Tibial nerve (tissue), 4 donors: ENCODE data around the gene IL1RL2. TPM values are rescaled to one million over a fixed set of nuclear protein-coding genes. Genes with fewer than 3 reads are reported as not detected.

ENCODE experiments used
- DNase-seq, 2 donors: peaks; one replicate each; pipeline ENCODE4 v3.0.0-alpha.2; 2019; ENCODE audit warnings: low spot score in 2 of 2
- H3K27ac ChIP-seq, 4 donors: fragments of 200-600 bp; sonication (generic) in 3 of 4; one replicate each; pipeline ENCODE4 v1.5.1; 2017 to 2019; ENCODE audit warnings: mild to moderate bottlenecking in 1 of 4
- H3K27me3 ChIP-seq, 2 donors: fragments of 200-600 bp; sonication (generic) in 1 of 2; one replicate each; pipeline versions ENCODE4 v1.5.1 to v1.6.0; 2017 to 2019
- H3K36me3 ChIP-seq, 3 donors: fragments of 200-600 bp; sonication (generic); one replicate each; pipeline ENCODE4 v1.5.1; 2018 to 2019
- H3K4me1 ChIP-seq, 4 donors: fragments of 200-600 bp; sonication (generic) in 3 of 4; one replicate each; pipeline ENCODE4 v1.5.1; 2017 to 2019
- H3K4me3 ChIP-seq, 4 donors: fragments of 200-600 bp; sonication (generic) in 3 of 4; one replicate each; pipeline ENCODE4 v1.5.1; 2017 to 2019; ENCODE audit warnings: mild to moderate bottlenecking in 1 of 4, moderate library complexity in 1 of 4
- H3K9me3 ChIP-seq, 4 donors: fragments of 200-600 bp; sonication (generic) in 3 of 4; one replicate each; pipeline ENCODE4 v1.5.1; 2017 to 2019
- EP300 ChIP-seq, 2 donors: sonication (generic); formaldehyde crosslinking; IDR thresholded peaks; one replicate each; pipeline ENCODE4 v1.6.1; 2017; ENCODE audit warnings: antibody characterized with exemption in 2 of 2, mild to moderate bottlenecking in 1 of 2
- POLR2A ChIP-seq, 2 donors: fragments of 450-650 bp; IDR thresholded peaks; one replicate each; pipeline ENCODE4 v1.6.1; 2017; ENCODE audit warnings: antibody characterized with exemption in 2 of 2, mild to moderate bottlenecking in 2 of 2, moderate library complexity in 2 of 2
- WGBS, 2 donors: methylation state at CpG; one replicate each; pipeline ENCODE4 v1.1.5; 2018; 5-methylcytosine and 5-hydroxymethylcytosine counted together
- total RNA-seq, 4 donors: library from RNA; depleted of rRNA; stranded (reverse); fragments of >200 nt; gene quantifications; one replicate each; pipeline ENCODE4 v1.1.0, GENCODE V29; 2016
- TF ChIP-seq, protein P1 (sequence below), 5 experiments: fragments of 200-600 bp in 3 of 5; fragments of 450-650 bp in 2 of 5; sonication (generic) in 3 of 5; IDR thresholded peaks; one replicate each; pipeline ENCODE4 v1.5.1; 2016 to 2019; ENCODE audit warnings: antibody characterized with exemption in 5 of 5, mild to moderate bottlenecking in 3 of 5, moderate library complexity in 2 of 5

Gene IL1RL2
- total RNA-seq, 4 donors from 2014 or later = 0.30 TPM; not detected in 3

DNA sequence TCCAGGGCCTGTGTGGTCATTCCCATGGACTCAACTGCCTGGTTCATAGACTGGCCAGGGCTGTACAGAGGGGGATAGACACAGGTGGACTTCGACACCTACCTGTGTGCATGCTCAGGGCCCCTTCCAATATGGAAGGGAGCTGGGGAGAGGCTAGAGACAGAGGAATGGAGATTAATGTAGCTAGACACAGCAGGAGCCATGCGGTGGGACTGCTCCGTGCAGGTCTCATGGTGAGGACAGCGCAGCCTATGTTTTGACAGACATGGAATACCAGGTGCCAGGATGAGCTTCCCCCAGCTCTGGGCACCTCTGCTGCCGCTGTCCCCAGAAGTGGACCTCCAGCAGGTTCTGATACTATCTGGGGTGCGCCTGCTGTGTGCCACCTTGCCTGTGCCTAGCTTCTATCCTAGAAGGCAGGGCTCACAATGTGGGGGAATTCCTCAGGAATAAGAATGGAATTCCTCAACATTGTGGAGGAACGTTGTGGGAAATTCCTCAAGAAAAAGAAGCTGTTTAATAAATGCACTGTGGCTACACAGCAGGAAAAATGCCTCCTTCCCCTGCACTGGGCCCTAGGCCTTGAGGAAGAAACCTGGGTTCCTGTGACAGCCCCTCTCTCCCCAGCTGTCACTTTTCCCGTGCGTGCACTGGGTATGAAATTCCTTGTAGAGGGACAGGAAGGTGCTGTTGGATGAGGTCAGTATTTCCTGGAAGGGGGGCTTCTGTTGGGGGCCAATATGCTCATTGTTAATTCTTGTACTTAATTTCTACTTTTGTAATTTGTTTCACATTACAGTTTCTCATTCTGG is 37.0 kb upstream of the IL1RL2 start:
- Histone ChIP-seq H3K27ac (no peak overlapping the region), H3K9me3 (peaks cover 0 to 54% (median 7%) of the 10 kb centered on the region in 4 donors), H3K27me3 (no peaks in the 10 kb centered on the region), H3K4me1 (no peaks in the 10 kb centered on the region), H3K36me3 (peaks cover 0 to 33% (median 0%) of the 10 kb centered on the region in 3 donors), H3K4me3 (no peak overlapping the region)
- TF ChIP-seq EP300 (IDR thresholded peaks at IDR 0.05) (no peak), POLR2A (IDR thresholded peaks at IDR 0.05) (no peak)
- TF ChIP-seq, protein P1, sequence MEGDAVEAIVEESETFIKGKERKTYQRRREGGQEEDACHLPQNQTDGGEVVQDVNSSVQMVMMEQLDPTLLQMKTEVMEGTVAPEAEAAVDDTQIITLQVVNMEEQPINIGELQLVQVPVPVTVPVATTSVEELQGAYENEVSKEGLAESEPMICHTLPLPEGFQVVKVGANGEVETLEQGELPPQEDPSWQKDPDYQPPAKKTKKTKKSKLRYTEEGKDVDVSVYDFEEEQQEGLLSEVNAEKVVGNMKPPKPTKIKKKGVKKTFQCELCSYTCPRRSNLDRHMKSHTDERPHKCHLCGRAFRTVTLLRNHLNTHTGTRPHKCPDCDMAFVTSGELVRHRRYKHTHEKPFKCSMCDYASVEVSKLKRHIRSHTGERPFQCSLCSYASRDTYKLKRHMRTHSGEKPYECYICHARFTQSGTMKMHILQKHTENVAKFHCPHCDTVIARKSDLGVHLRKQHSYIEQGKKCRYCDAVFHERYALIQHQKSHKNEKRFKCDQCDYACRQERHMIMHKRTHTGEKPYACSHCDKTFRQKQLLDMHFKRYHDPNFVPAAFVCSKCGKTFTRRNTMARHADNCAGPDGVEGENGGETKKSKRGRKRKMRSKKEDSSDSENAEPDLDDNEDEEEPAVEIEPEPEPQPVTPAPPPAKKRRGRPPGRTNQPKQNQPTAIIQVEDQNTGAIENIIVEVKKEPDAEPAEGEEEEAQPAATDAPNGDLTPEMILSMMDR (IDR thresholded peaks at IDR 0.05) = no peak
- 82 to 84% methylated on average over 9 of the region's 9 CpGs for WGBS, 2 donors
- no peak for DNase-seq

- Histone ChIP-seq H3K36me3 (peaks cover 0 to 26% (median 0%) of the 10 kb centered on the region in 3 donors), H3K4me1 (no peaks in the 10 kb centered on the region), H3K4me3 (no peak overlapping the region), H3K9me3 (peaks cover 0 to 9% (median 0%) of the 10 kb centered on the region in 4 donors), H3K27me3 (no peaks in the 10 kb centered on the region), H3K27ac (no peak overlapping the region)
- DNase-seq = no peak
- WGBS, 2 donors = 95% methylated on average over 6 of the region's 6 CpGs
- TF ChIP-seq, protein P1 (IDR thresholded peaks at IDR 0.05) = no peak
- TF ChIP-seq EP300 (IDR thresholded peaks at IDR 0.05) (no peak), POLR2A (IDR thresholded peaks at IDR 0.05) (no peak)
These were observed 32.5 kb upstream of the IL1RL2 start for GRCh38 chr2:102154364-102154763.

DNA sequence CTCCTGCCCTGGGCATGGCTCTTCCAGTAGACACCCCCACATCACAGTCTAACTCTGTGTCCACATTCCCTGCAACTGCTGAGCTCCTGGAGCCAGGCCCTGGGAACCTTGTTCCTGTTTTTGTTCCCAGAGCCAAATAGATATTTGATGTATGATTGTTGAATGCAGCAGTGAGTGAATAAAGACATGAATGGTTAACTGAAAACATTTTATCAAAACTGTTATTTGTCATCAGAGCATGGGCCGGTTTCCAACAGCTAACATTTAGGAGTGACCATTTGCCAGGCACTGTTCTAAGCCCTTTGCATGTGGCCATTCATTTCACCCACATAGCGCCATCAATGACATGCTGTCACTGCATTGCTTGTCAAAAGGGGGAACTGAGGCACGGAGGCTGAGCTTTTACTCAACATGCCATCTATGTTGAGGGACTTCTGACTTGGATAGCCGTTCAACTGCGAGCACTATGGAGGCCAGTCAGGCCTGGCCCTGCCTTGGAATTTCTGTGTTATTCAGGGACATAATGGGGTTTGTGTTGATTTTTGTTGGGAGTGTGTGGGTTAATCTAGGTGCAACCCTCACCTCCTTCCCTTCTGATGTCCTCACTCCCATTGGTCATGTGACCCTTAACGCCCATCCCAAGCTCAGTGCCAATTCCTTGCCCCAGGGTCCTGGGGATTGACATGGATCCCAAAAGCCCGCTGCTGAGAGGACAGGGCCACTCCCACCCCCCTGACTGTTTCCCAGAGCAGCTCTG is 31.7 kb upstream of the IL1RL2 start:
- TF ChIP-seq POLR2A (IDR thresholded peaks at IDR 0.05) (no peak), EP300 (IDR thresholded peaks at IDR 0.05) (no peak)
- TF ChIP-seq, protein P1 (IDR thresholded peaks at IDR 0.05) = no peak

GRCh38 chr2:102155703-102156515 is 30.9 kb upstream of the IL1RL2 start:
- no peak overlapping the region for H3K4me3 ChIP-seq
- H3K27me3 ChIP-seq = no peaks in the 10 kb centered on the region
- peak in 1 of 2 donors; percentile 61 for DNase-seq
- 67 to 68% methylated on average over 6 of the region's 6 CpGs for WGBS, 2 donors
- peak overlapping the region; percentile 27 to 82 (median 56) for H3K27ac ChIP-seq
- TF ChIP-seq, protein P1 (IDR thresholded peaks at IDR 0.05) = no peak
- TF ChIP-seq EP300 (IDR thresholded peaks at IDR 0.05) = peak in 1 of 2 donors; percentile 75
- peaks cover 0 to 34% (median 0%) of the 10 kb centered on the region in 3 donors for H3K36me3 ChIP-seq
- H3K4me1 ChIP-seq = no peaks in the 10 kb centered on the region
- no peaks in the 10 kb centered on the region for H3K9me3 ChIP-seq

More for the DNA sequence above, 31.7 kb upstream of the IL1RL2 start:
- peaks cover 0 to 30% (median 0%) of the 10 kb centered on the region in 3 donors for H3K36me3 ChIP-seq
- H3K4me1 ChIP-seq = no peaks in the 10 kb centered on the region
- H3K27ac ChIP-seq = peak overlapping the region; percentile 27 to 82 (median 56)
- 64 to 85% methylated on average over 6 to 7 of the region's 7 CpGs for WGBS, 2 donors
- peaks cover 0 to 1% (median 0%) of the 10 kb centered on the region in 4 donors for H3K9me3 ChIP-seq
- H3K4me3 ChIP-seq = no peak overlapping the region
- DNase-seq = no peak
- no peaks in the 10 kb centered on the region for H3K27me3 ChIP-seq
